Lung (tissue), 12 donors: Measurements from ENCODE around the gene PMEL. TPM values are rescaled to one million over a fixed set of nuclear protein-coding genes. Genes with fewer than 3 reads are reported as not detected.

Source experiments
- ATAC-seq: fragments of 200-7000 bp; cut with Tn5 transposase; one replicate; pipeline ENCODE4 v1.9.1; 2020; ENCODE audit warnings: moderate number of reproducible peaks; ENCODE audit not compliant: insufficient read depth, low FRiP score
- DNase-seq, 3 donors: peaks; one replicate each; pipeline ENCODE4 v3.0.0-alpha.2; 2013 to 2017
- H3K27ac ChIP-seq, 2 donors: one replicate each; pipeline ENCODE4 v1.5.1; 2013; ENCODE audit warnings: mild to moderate bottlenecking in 2 of 2, moderate library complexity in 2 of 2, control low read depth in 1 of 2, inconsistent platforms in 1 of 2, low read depth in 1 of 2, low read length in 1 of 2
- H3K27me3 ChIP-seq, 3 donors: one replicate each; pipeline ENCODE4 v1.5.1; 2013; ENCODE audit warnings: low read length in 2 of 3; ENCODE audit not compliant: control insufficient read depth in 3 of 3, insufficient read depth in 3 of 3
- H3K36me3 ChIP-seq, 4 donors: one replicate each; pipeline ENCODE4 v1.5.1; 2013; ENCODE audit warnings: low read length in 4 of 4, mild to moderate bottlenecking in 1 of 4, moderate library complexity in 1 of 4; ENCODE audit not compliant: control insufficient read depth in 4 of 4, insufficient read depth in 4 of 4
- H3K4me1 ChIP-seq, 5 donors: one replicate each; pipeline ENCODE4 v1.5.1; 2013; ENCODE audit warnings: low read length in 5 of 5, mild to moderate bottlenecking in 2 of 5, moderate library complexity in 1 of 5; ENCODE audit not compliant: control insufficient read depth in 5 of 5, insufficient read depth in 5 of 5
- H3K4me3 ChIP-seq: one replicate; pipeline ENCODE4 v1.5.1; 2013; ENCODE audit warnings: mild to moderate bottlenecking, control low read depth, moderate library complexity
- H3K9ac ChIP-seq, 2 donors: one replicate each; pipeline ENCODE4 v1.5.1; 2013; ENCODE audit warnings: low read length in 2 of 2, control low read depth in 1 of 2; ENCODE audit not compliant: insufficient read depth in 1 of 2
- H3K9me3 ChIP-seq, 4 donors: one replicate each; pipeline ENCODE4 v1.5.1; 2013; ENCODE audit warnings: low read length in 3 of 4, mild to moderate bottlenecking in 1 of 4, moderate library complexity in 1 of 4; ENCODE audit not compliant: control insufficient read depth in 4 of 4, insufficient read depth in 3 of 4
- WGBS, 2 donors: extraction: QIAGEN DNeasy Blood & Tissue Kit; methylation state at CpG; one replicate each; pipeline ENCODE4 v1.1.7; 2013; 5-methylcytosine and 5-hydroxymethylcytosine counted together
- polyA plus RNA-seq, 2 donors: library from polyadenylated mRNA; stranded (reverse); fragments of 200-250 nt; gene quantifications; one replicate each; pipeline ENCODE4 v1.2.1, GENCODE V29; 2013
- total RNA-seq, 2 donors: library from RNA; depleted of rRNA in 1 of 2; stranded (reverse); fragments of >200 nt in 1 of 2; gene quantifications; one replicate each; pipeline ENCODE4 v1.2.1, GENCODE V29; 2014 to 2021
- TF ChIP-seq, protein P1 (sequence below): IDR thresholded peaks from 2 replicates; pipeline ENCODE4 v1.5.1; 2012; ENCODE audit warnings: mild to moderate bottlenecking; ENCODE audit errors: control extremely low read depth, extremely low read depth
- donor health status: control.
- donor health status: control.
- donor health status: Bipolar disorder and iron deficiency.
- donor health status: healthy.
- donor health status: DM: yes; HTN: yes; CAD: no.

Gene PMEL
- total and polyA plus RNA-seq, 4 donors, result 0.43 to 1.7 (median 1.1) TPM

DNA sequence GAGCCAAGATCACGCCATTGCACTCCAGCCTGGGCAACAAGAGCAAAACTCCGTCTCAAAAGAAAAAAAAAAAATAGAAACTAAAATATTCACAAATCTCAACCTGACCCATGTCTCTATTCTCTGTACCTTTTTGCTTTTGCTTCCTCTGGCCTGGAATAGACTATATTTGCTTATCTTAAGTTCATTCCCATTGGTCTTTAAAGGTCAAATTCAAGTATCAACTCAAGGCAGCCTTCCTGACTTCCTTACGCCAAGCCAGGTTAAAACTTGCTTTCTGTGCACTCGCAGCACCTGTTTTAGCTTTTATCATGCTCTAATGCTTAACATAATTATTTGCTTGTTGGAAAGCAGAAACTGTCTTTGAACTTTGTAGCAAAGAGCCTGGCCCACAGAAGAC lies 52.9 kb downstream of the PMEL start:
- peaks cover 0 to 10% (median 2%) of the 10 kb centered on the region in 4 donors for H3K36me3 ChIP-seq
- H3K27me3 ChIP-seq, result no peaks in the 10 kb centered on the region
- no peak overlapping the region for H3K27ac ChIP-seq
- DNase-seq (no peak), ATAC-seq (no peak)
- no peak overlapping the region for H3K9ac ChIP-seq
- no peaks in the 10 kb centered on the region for H3K9me3 ChIP-seq
- WGBS, 2 donors, result 77 to 94% methylated on average over 3 to 4 of the region's 4 CpGs
- H3K4me1 ChIP-seq, result peaks cover 0 to 9% (median 4%) of the 10 kb centered on the region in 5 donors
- H3K4me3 ChIP-seq, result no peak overlapping the region
- TF ChIP-seq, protein P1, sequence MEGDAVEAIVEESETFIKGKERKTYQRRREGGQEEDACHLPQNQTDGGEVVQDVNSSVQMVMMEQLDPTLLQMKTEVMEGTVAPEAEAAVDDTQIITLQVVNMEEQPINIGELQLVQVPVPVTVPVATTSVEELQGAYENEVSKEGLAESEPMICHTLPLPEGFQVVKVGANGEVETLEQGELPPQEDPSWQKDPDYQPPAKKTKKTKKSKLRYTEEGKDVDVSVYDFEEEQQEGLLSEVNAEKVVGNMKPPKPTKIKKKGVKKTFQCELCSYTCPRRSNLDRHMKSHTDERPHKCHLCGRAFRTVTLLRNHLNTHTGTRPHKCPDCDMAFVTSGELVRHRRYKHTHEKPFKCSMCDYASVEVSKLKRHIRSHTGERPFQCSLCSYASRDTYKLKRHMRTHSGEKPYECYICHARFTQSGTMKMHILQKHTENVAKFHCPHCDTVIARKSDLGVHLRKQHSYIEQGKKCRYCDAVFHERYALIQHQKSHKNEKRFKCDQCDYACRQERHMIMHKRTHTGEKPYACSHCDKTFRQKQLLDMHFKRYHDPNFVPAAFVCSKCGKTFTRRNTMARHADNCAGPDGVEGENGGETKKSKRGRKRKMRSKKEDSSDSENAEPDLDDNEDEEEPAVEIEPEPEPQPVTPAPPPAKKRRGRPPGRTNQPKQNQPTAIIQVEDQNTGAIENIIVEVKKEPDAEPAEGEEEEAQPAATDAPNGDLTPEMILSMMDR, result no peak

GRCh38 chr12:55909513-55909884 lies 56.3 kb downstream of the PMEL start:
- Histone ChIP-seq H3K9ac (no peak overlapping the region), H3K4me1 (peaks cover 0 to 9% (median 4%) of the 10 kb centered on the region in 5 donors), H3K9me3 (no peaks in the 10 kb centered on the region), H3K36me3 (peaks cover 0 to 5% (median under 1%) of the 10 kb centered on the region in 4 donors), H3K4me3 (no peak overlapping the region), H3K27ac (no peak overlapping the region), H3K27me3 (no peaks in the 10 kb centered on the region)
- no peak for ATAC-seq
- no peak for DNase-seq
- TF ChIP-seq, protein P1, result no peak
- 65 to 81% methylated on average over 2 of the region's 2 CpGs for WGBS, 2 donors

- H3K36me3 ChIP-seq, result peaks cover 0 to 3% (median under 1%) of the 10 kb centered on the region in 4 donors
- H3K9ac ChIP-seq, result no peak overlapping the region
- peaks cover 0 to 9% (median 4%) of the 10 kb centered on the region in 5 donors for H3K4me1 ChIP-seq
- no peak for ATAC-seq
- H3K4me3 ChIP-seq, result no peak overlapping the region
- DNase-seq, result peak; percentile 14 to 44 (median 22)
- TF ChIP-seq, protein P1, result no peak
- no peaks in the 10 kb centered on the region for H3K9me3 ChIP-seq
- no peaks in the 10 kb centered on the region for H3K27me3 ChIP-seq
- 57 to 79% methylated on average over 8 of the region's 8 CpGs for WGBS, 2 donors
- no peak overlapping the region for H3K27ac ChIP-seq
Observed at GRCh38 chr12:55908726-55909512, 56.9 kb downstream of the PMEL start.
